Testis (tissue), 3 donors: Measurements from ENCODE around the gene MEX3B. TPM values are rescaled to one million over a fixed set of nuclear protein-coding genes. Genes with fewer than 3 reads are reported as not detected.

Source experiments
- DNase-seq: peaks from one replicate; pipeline ENCODE4 v3.0.0-alpha.2; 2019
- H3K27ac ChIP-seq, 2 donors: fragments of 200-600 bp; sonication (generic); one replicate each; pipeline ENCODE4 v1.5.1; 2019
- H3K27me3 ChIP-seq: fragments of 200-600 bp; sonication (generic); one replicate; pipeline ENCODE4 v1.5.1; 2019
- H3K36me3 ChIP-seq: fragments of 200-600 bp; sonication (generic); one replicate; pipeline ENCODE4 v1.5.1; 2017; ENCODE audit warnings: low read depth; ENCODE audit errors: missing control alignments
- H3K4me1 ChIP-seq: fragments of 200-600 bp; sonication (generic); one replicate; pipeline ENCODE4 v1.5.1; 2019
- H3K4me3 ChIP-seq, 2 donors: fragments of 200-600 bp; sonication (generic); one replicate each; pipeline ENCODE4 v1.5.1; 2017 to 2019
- H3K9me3 ChIP-seq: fragments of 200-600 bp; sonication (generic); one replicate; pipeline ENCODE4 v1.5.1; 2017
- CTCF ChIP-seq, 3 experiments: fragments of 450-650 bp in 2 of 3; fragments of 200-600 bp in 1 of 3; sonication (generic) in 1 of 3; IDR thresholded peaks; one replicate each; pipeline ENCODE4 v1.5.1; 2016 to 2019; ENCODE audit warnings: antibody characterized with exemption in 3 of 3, mild to moderate bottlenecking in 2 of 3, moderate library complexity in 1 of 3
- POLR2A ChIP-seq: fragments of 450-650 bp; IDR thresholded peaks from one replicate; pipeline ENCODE4 v1.6.1; 2017; ENCODE audit warnings: antibody characterized with exemption, mild to moderate bottlenecking, moderate library complexity
- WGBS, 2 donors: methylation state at CpG; one replicate each; pipeline ENCODE4 v1.1.5; 2018; 5-methylcytosine and 5-hydroxymethylcytosine counted together
- intact Hi-C: fragments of 100-400 bp; cut with DNase I; formaldehyde crosslinking; loops from one replicate; pipeline ENCODE4 v1.15.1; 2023; ENCODE audit warnings: low total_unique reads
- polyA plus RNA-seq: library from polyadenylated mRNA; stranded (reverse); fragments of 350-450 nt; fragmentation: Illumina TruSeq; extraction: RNeasy Lipid Tissue Mini Kit (QIAGEN cat#74804); gene quantifications from one replicate; pipeline ENCODE4 v1.2.3, GENCODE V29; 2014; ENCODE audit warnings: low read depth, low replicate concordance; ENCODE audit not compliant: insufficient read depth
- total RNA-seq, 2 donors: library from RNA; depleted of rRNA; stranded (reverse); fragments of >200 nt; gene quantifications; one replicate each; pipeline ENCODE4 v1.2.3, GENCODE V29; 2016

The MEX3B gene
- total and polyA plus RNA-seq, 3 donors from 2014 or later, result 55.3 to 109 (median 82.1) TPM

DNA sequence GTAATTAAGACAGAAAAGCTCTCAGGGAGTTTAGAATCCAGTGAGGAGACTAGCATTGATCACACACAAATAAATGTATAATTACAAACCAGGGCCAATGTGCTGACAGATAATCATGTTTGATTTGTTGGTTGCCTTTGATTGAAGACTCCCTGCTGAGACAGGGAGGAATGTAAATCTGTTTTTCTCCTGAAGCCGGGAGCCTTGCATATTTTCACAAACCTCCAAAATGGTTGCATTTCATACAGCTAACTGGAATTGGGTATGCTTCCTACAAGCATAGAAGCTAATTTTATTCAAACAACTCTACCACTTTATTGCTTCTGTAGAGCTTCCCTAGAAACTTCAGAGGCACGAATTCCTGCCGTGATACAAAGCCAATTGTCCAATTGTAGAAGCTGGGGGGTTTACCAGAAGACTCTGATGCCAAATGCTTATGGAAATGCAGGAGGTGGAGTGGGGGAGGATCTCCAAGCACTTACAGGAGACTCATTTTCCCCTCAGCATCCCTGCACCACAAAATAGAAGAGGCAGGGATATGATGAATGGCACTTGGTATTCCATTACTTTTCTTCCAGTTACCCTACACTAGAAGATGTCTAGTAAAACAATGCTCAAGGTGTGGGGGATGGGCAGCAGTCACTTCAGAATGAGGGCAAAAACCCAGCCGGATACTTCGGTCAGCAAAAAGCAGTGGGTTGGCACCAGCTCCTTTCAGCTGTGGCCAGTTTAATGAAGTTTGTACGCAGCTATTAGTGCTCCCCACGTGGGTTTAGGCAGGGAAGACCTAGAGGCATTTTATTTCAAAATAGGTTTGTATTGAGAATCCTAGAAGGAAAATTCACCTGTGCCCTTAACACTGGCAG lies 11.4 kb upstream of the MEX3B start:
- Histone ChIP-seq H3K27ac (no peak overlapping the region), H3K36me3 (no peaks in the 10 kb centered on the region), H3K9me3 (no peaks in the 10 kb centered on the region), H3K27me3 (no peaks in the 10 kb centered on the region), H3K4me1 (no peaks in the 10 kb centered on the region), H3K4me3 (no peak overlapping the region)
- DNase-seq, result no peak
- TF ChIP-seq CTCF (IDR thresholded peaks at IDR 0.05) (no peak), POLR2A (no peak)
- intact Hi-C loops, result no loop called here
- 37 to 41% methylated on average over 7 of the region's 7 CpGs for WGBS, 2 donors

DNA sequence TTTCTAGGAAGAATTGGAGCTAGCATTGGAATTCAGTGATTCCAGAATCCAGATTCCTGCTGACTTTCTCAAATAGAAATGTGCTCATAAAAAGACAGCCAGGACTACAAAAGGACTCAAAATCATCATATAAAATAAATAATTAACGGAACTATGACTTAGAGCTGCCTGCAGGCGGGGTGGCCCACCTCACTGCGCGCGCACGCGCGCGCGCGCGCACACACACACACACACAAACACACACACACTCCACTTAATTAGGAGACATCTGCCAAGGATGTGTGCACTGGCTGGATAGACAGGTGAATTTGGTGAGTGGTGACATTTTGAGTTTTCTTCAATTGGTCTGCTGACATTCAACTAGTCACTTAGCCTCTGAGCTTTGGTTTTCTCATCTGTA lies 6.9 kb upstream of the MEX3B start:
- H3K4me1 ChIP-seq, result no peaks in the 10 kb centered on the region
- H3K9me3 ChIP-seq, result no peaks in the 10 kb centered on the region
- no peaks in the 10 kb centered on the region for H3K36me3 ChIP-seq
- WGBS, 2 donors, result 76 to 88% methylated on average over 12 of the region's 12 CpGs
- no peak overlapping the region for H3K4me3 ChIP-seq
- no peaks in the 10 kb centered on the region for H3K27me3 ChIP-seq
- no peak for DNase-seq
- TF ChIP-seq POLR2A (no peak), CTCF (IDR thresholded peaks at IDR 0.05) (no peak)
- intact Hi-C loops, result no loop called here
- no peak overlapping the region for H3K27ac ChIP-seq

- intact Hi-C loops, result no loop called here
- H3K36me3 ChIP-seq, result no peaks in the 10 kb centered on the region
- TF ChIP-seq CTCF (IDR thresholded peaks at IDR 0.05), result no peak
- no peak for TF ChIP-seq POLR2A
- H3K27ac ChIP-seq, result no peak overlapping the region
- H3K27me3 ChIP-seq, result no peaks in the 10 kb centered on the region
- no peaks in the 10 kb centered on the region for H3K9me3 ChIP-seq
- WGBS, 2 donors, result 26 to 37% methylated on average over 6 of the region's 6 CpGs
- H3K4me1 ChIP-seq, result no peaks in the 10 kb centered on the region
- DNase-seq, result peak; percentile 59
- H3K4me3 ChIP-seq, result no peak overlapping the region
These were observed 5.8 kb upstream of the MEX3B start for GRCh38 chr15:82051664-82052063.

GRCh38 chr15:82048811-82049210 lies 3.0 kb upstream of the MEX3B start:
- Histone ChIP-seq H3K36me3 (no peaks in the 10 kb centered on the region), H3K4me3 (no peak overlapping the region), H3K9me3 (no peaks in the 10 kb centered on the region), H3K27me3 (no peaks in the 10 kb centered on the region), H3K4me1 (no peaks in the 10 kb centered on the region), H3K27ac (no peak overlapping the region)
- TF ChIP-seq CTCF (IDR thresholded peaks at IDR 0.05) (no peak), POLR2A (no peak)
- no peak for DNase-seq
- WGBS, 2 donors, result 36 to 57% methylated on average over 8 of the region's 8 CpGs
- intact Hi-C loops, result no loop called here
